PC-9 (cell line): ENCODE data around the gene TMA7. TPM values are rescaled to one million over a fixed set of nuclear protein-coding genes. Genes with fewer than 3 reads are reported as not detected.

Source experiments
- BruUV-seq: library from RNA; stranded (reverse); fragments of 400-500 nt; replicated peaks from 2 replicates; lab custom pipeline; 2021; lab: Mats Ljungman, UMichigan
- CTCF ChIA-PET: fragments of 300-600 bp; sonication (Branson Sonifier 250); formaldehyde crosslinking; loops from one replicate; lab custom pipeline; 2022; ENCODE audit warnings: antibody characterized with exemption; lab: Charles Lee
- POLR2A ChIA-PET: fragments of 300-600 bp; sonication (Branson Sonifier 250); formaldehyde crosslinking; loops from one replicate; lab custom pipeline; 2022; ENCODE audit warnings: antibody characterized with exemption; ENCODE audit not compliant: unreplicated experiment; lab: Charles Lee
- DNase-seq, 2 experiments: peaks; one replicate each; pipeline versions ENCODE4 v3.0.0 to v3.0.0-alpha.2; 2015 to 2022; ENCODE audit warnings: mixed read lengths in 1 of 2
- H2AFZ ChIP-seq: fragments of 200-600 bp; sonication (generic); 2 replicates; pipeline ENCODE4 v1.8.1; 2017; ENCODE audit warnings: antibody characterized with exemption
- H3F3A ChIP-seq: fragments of 200-600 bp; sonication (generic); 2 replicates; pipeline ENCODE4 v1.8.1; 2017; ENCODE audit warnings: antibody characterized with exemption, mild to moderate bottlenecking, low read depth; ENCODE audit not compliant: insufficient read depth
- H3K27ac ChIP-seq: fragments of 200-600 bp; sonication (generic); 2 replicates; pipeline ENCODE4 v1.6.1; 2016; ENCODE audit warnings: mixed run types
- H3K27me3 ChIP-seq: fragments of 200-600 bp; sonication (generic); 2 replicates; pipeline ENCODE4 v1.6.1; 2016; ENCODE audit warnings: low read depth, mixed run types; ENCODE audit not compliant: insufficient read depth
- H3K36me3 ChIP-seq: fragments of 200-600 bp; sonication (generic); 2 replicates; pipeline ENCODE4 v1.6.1; 2016; ENCODE audit warnings: low read depth, mixed run types
- H3K4me1 ChIP-seq: fragments of 200-600 bp; sonication (generic); replicated peaks from 2 replicates; pipeline ENCODE4 v1.6.1; 2016; ENCODE audit warnings: mixed run types; ENCODE audit not compliant: insufficient read depth
- H3K4me2 ChIP-seq: fragments of 200-600 bp; sonication (generic); 2 replicates; pipeline ENCODE4 v1.6.1; 2017; ENCODE audit warnings: mixed run types
- H3K4me3 ChIP-seq: fragments of 200-600 bp; sonication (generic); 2 replicates; pipeline ENCODE4 v1.6.1; 2016; ENCODE audit warnings: mixed run types
- H3K79me2 ChIP-seq: fragments of 200-600 bp; sonication (generic); 2 replicates; pipeline ENCODE4 v1.6.1; 2017; ENCODE audit warnings: low read depth, mixed run types
- H3K9me2 ChIP-seq: fragments of 200-600 bp; sonication (generic); 2 replicates; pipeline ENCODE4 v1.8.1; 2017; ENCODE audit warnings: mild to moderate bottlenecking; ENCODE audit not compliant: insufficient read depth
- H3K9me3 ChIP-seq: fragments of 200-600 bp; sonication (generic); 2 replicates; pipeline ENCODE4 v1.8.1; 2016; ENCODE audit warnings: low read depth; ENCODE audit not compliant: insufficient read depth
- H4K20me1 ChIP-seq: fragments of 200-600 bp; sonication (generic); 2 replicates; pipeline ENCODE4 v1.8.1; 2017; ENCODE audit not compliant: insufficient read depth
- CTCF ChIP-seq: fragments of 200-600 bp; sonication (generic); conservative IDR thresholded peaks from 2 replicates; pipeline ENCODE4 v1.6.1; 2017; ENCODE audit warnings: mixed run types, antibody characterized with exemption, mild to moderate bottlenecking, moderate library complexity
- EZH2 ChIP-seq: fragments of 200-600 bp; sonication (generic); IDR thresholded peaks from 2 replicates; pipeline ENCODE4 v1.8.0; 2017; ENCODE audit warnings: antibody characterized with exemption, low read depth
- intact Hi-C: fragments of 100-400 bp; cut with micrococcal nuclease; formaldehyde crosslinking; loops from one replicate; pipeline ENCODE4 v1.10.0; 2022; ENCODE audit not compliant: unreplicated experiment
- total RNA-seq: library from RNA; stranded (reverse); gene quantifications from 2 replicates; pipeline ENCODE4 v1.2.3, GENCODE V29; 2021

TMA7 gene
- total RNA-seq, 1 experiment from 2014 or later: 314 TPM

DNA sequence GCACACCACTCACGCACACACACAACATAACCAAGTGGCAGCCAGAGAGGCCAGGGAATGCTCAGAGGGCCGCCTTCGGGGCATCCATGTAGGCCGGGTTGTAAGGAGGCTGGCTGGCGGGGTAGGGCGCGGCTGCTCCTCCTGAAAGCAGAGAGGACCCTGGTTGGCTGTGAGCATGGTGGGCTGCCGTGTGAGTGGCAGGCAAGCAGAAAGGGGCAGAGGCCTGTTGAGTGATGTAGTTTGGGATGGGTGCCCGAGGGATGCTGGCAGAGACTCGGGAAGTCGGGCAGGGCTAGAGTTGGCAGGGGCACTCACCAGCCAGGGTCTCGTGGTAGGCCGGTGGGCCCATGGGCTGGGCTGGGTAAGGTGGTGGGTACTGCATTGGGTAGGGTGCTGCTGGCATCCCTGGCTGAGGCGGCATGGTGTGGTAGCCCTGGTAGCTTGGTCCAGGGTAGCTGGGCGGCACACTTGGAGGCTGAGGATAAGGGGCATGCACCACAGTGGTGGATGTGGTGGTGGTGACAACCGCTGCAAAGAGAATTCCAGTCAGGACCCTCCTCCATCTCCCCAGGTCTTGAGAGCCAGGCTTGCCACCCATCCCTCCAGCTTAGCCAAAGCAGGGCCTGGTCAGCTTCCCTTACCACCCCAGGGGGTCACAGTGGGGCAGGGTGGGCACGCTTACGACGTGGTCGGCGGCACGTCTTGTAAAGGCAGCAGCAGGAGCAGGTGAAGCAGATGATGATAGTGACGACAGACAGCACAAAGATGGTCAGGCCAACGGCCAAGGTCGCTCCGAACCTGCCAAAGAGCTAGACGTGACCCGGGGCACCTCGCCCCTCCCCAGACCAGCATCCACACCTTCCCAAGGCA, 29.2 kb downstream of the TMA7 start:
- Histone ChIP-seq H3K4me1 (peaks cover 33% of the 10 kb centered on the region), H3K9me2 (no peaks in the 10 kb centered on the region), H3K79me2 (peaks cover 34% of the 10 kb centered on the region), H3K9me3 (no peaks in the 10 kb centered on the region), H3K4me2 (no peak overlapping the region), H3K27me3 (no peaks in the 10 kb centered on the region), H3F3A (peaks cover 12% of the 10 kb centered on the region; the same call in 1 of the 2 replicates), H3K27ac (no peak overlapping the region), H2AFZ (no peak overlapping the region), H3K4me3 (no peak overlapping the region), H4K20me1 (no peaks in the 10 kb centered on the region), H3K36me3 (no peaks in the 10 kb centered on the region)
- no peak for DNase-seq
- CTCF ChIA-PET: no interaction called here
- no TSS peak for BruUV-seq
- intact Hi-C loops: loop anchor here (5.0 kb wide), 1 partner anchor 128 kb away; the partner anchor contains the start of gene COL7A1
- POLR2A ChIA-PET: interaction anchor here (0.6 kb wide), 1 partner anchor 812 kb away, joined by 10 read pairs; no protein-coding TSS in a partner anchor
- no peak for TF ChIP-seq CTCF
- no peak for TF ChIP-seq EZH2

- DNase-seq: peak in 1 of 2 experiments; percentile 16
- Histone ChIP-seq H3K36me3 (no peaks in the 10 kb centered on the region), H3K4me2 (peak overlapping the region; percentile 28; the same call in 1 of the 2 replicates), H4K20me1 (no peaks in the 10 kb centered on the region), H3K4me1 (peaks cover 29% of the 10 kb centered on the region), H3F3A (peaks cover 8% of the 10 kb centered on the region; the same call in 1 of the 2 replicates), H3K4me3 (no peak overlapping the region), H2AFZ (no peak overlapping the region), H3K9me3 (no peaks in the 10 kb centered on the region), H3K9me2 (no peaks in the 10 kb centered on the region), H3K79me2 (peaks cover 34% of the 10 kb centered on the region), H3K27ac (0 out of 2 replicates have a peak overlapping the region, but pooled peaks have one; percentile 6), H3K27me3 (no peaks in the 10 kb centered on the region)
- no peak for TF ChIP-seq CTCF
- TF ChIP-seq EZH2: no peak
- intact Hi-C loops: no loop called here
- CTCF ChIA-PET: no interaction called here
- BruUV-seq: no TSS peak
- POLR2A ChIA-PET: interaction anchor here (0.6 kb wide), 3 partner anchors 61 to 226 kb away, joined by 4 to 8 read pairs (median 6); no protein-coding TSS in a partner anchor
Observed at GRCh38 chr3:48470286-48470685, 30.2 kb downstream of the TMA7 start.

GRCh38 chr3:48472673-48472922, 32.5 kb downstream of the TMA7 start:
- Histone ChIP-seq H3K27me3 (no peaks in the 10 kb centered on the region), H3K27ac (peak overlapping the region; percentile 68), H2AFZ (peak overlapping the region; percentile 69), H3K36me3 (no peaks in the 10 kb centered on the region), H3K79me2 (peaks cover 20% of the 10 kb centered on the region), H4K20me1 (no peaks in the 10 kb centered on the region), H3K4me1 (peaks cover 19% of the 10 kb centered on the region), H3K4me2 (peak overlapping the region; percentile 70), H3F3A (peaks cover 8% of the 10 kb centered on the region; the same call in 1 of the 2 replicates), H3K9me2 (no peaks in the 10 kb centered on the region), H3K4me3 (peak overlapping the region; percentile 62), H3K9me3 (no peaks in the 10 kb centered on the region)
- TSS peak; percentile 71 for BruUV-seq
- ChIA-PET CTCF (interaction anchor here (0.6 to 0.8 kb wide), 2 partner anchors 29 to 282 kb away, joined by 4 to 9 read pairs; no protein-coding TSS in a partner anchor), POLR2A (interaction anchor here (0.6 to 1.1 kb wide), 4 partner anchors 21 to 284 kb away, joined by 4 to 9 read pairs (median 4); partner anchors contain the start of gene CDC25A)
- TF ChIP-seq EZH2 (no peak), CTCF (no peak)
- intact Hi-C loops: no loop called here
- peak in 1 of 2 experiments; percentile 59 for DNase-seq
